IPS-18a (cell line): ENCODE measurements around the gene HPN.

ENCODE experiments used
- H3K27ac ChIP-seq: one replicate; pipeline ENCODE4 v1.5.1; 2013; ENCODE audit warnings: low read length
- H3K27me3 ChIP-seq: one replicate; pipeline ENCODE4 v1.6.1; 2013; ENCODE audit warnings: mild to moderate bottlenecking, low read length; ENCODE audit not compliant: control insufficient read depth, insufficient read depth
- H3K36me3 ChIP-seq: one replicate; pipeline ENCODE4 v1.6.1; 2013; ENCODE audit warnings: low read depth, low read length; ENCODE audit not compliant: control insufficient read depth
- H3K4me1 ChIP-seq: one replicate; pipeline ENCODE4 v1.6.1; 2013; ENCODE audit warnings: low read depth, low read length; ENCODE audit not compliant: control insufficient read depth
- H3K4me3 ChIP-seq: one replicate; pipeline ENCODE4 v1.5.1; 2013; ENCODE audit warnings: low read length
- H3K9ac ChIP-seq: one replicate; pipeline ENCODE4 v1.6.1; 2013; ENCODE audit warnings: mild to moderate bottlenecking, low read length, moderate library complexity
- H3K9me3 ChIP-seq: one replicate; pipeline ENCODE4 v1.6.1; 2013; ENCODE audit warnings: low read depth, low read length; ENCODE audit not compliant: control insufficient read depth

HPN gene

DNA sequence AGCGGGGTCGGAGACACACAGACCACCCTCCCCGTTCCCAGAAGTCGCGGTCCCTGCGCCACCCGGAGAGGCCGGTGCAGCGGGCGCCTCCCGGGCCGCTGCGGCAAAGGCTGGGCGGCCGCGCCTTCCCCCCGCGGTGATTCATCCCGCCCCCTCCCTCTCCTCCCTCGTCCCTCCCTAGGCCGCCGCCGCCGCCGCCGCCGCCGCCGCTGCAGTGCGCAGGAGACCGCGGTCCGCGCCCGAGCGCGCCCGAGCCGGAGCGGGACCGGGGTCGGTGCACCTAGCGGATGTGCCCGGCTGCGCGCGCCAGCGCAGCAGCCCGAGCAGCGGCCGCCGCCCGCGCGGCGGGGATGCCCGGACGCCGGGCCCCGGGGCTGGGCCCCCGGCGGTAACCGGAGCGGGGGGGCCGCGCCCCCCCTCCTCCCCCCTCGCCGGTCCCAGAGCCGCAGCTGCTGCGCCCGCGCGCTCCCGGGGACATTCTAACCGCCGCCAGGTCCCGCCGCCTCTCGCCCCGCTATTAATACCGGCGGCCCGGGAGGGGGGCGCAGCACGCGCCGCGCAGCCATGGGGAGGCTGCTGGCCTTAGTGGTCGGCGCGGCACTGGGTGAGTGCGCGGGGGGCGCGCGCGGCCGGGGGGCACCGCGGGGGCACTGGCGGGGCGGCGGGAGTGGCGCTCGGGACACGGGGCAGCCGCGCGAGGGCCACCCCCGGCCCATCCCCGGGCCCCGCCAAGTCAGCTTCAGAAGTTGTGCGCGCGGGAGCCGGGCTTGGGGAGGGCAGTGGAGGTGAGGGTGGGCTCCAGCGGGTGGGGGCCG is 11.1 kb upstream of the HPN start, which contains the start of gene SCN1B:
Gene SCN1B, plus strand, starts transcription at position 214 of the 815 bp plus-strand sequence. Its CDS starts 351 bp downstream, at position 565.
- peaks cover 36% of the 10 kb centered on the region for H3K27me3 ChIP-seq
- H3K4me3 ChIP-seq = peak within 1 kb of the TSS; percentile 70
- H3K4me1 ChIP-seq = peaks cover 6% of the 10 kb centered on the region
- peaks cover 20% of the 10 kb centered on the region for H3K36me3 ChIP-seq
- no peak within 1 kb of the TSS for H3K27ac ChIP-seq
- peak within 1 kb of the TSS; percentile 28 for H3K9ac ChIP-seq
- no peaks in the 10 kb centered on the region for H3K9me3 ChIP-seq

DNA sequence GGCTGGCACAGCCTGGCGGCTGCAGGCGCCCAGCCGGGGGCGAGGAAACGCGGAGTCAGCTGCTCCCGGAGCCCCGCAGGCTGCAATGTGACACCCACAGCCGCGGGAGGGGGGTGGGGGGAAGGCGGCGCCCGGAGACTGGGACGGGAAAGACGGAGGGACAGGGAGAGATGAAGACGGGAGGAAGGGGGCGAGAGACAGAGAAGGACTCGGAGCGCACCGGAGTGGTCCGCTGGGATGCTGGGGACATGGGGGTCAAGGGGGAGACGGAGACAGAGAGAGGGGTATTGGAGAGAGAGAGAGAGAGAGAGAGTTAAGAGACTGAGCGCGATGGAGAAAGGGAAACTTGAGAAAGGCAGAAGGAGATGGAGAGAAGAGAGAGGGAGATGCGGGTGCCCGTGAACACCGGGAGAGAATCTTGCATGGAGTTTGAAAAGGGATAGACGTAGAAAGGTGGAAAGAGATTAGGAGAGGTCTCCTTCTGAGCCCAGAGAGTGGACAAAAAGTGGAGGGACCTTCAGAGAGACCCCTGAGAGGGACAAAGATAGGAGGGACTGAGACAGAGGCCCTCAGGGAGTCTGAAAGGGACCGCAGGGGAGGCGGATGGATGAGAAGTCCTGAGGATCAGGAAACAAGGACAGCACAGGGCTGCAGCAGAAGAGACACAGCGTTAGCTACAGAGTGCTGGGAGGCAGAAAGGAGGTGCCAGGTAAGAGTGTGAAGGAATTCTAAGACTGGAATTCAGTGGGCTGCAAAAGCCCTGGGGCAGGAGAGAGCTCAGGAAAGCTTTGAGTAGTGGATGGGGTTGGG is 10.2 kb upstream of the HPN start:
- peaks cover 36% of the 10 kb centered on the region for H3K27me3 ChIP-seq
- H3K4me1 ChIP-seq = peaks cover 6% of the 10 kb centered on the region
- H3K4me3 ChIP-seq = peak overlapping the region; percentile 70
- no peaks in the 10 kb centered on the region for H3K9me3 ChIP-seq
- no peak overlapping the region for H3K27ac ChIP-seq
- H3K9ac ChIP-seq = peak overlapping the region; percentile 28
- H3K36me3 ChIP-seq = peaks cover 14% of the 10 kb centered on the region

DNA sequence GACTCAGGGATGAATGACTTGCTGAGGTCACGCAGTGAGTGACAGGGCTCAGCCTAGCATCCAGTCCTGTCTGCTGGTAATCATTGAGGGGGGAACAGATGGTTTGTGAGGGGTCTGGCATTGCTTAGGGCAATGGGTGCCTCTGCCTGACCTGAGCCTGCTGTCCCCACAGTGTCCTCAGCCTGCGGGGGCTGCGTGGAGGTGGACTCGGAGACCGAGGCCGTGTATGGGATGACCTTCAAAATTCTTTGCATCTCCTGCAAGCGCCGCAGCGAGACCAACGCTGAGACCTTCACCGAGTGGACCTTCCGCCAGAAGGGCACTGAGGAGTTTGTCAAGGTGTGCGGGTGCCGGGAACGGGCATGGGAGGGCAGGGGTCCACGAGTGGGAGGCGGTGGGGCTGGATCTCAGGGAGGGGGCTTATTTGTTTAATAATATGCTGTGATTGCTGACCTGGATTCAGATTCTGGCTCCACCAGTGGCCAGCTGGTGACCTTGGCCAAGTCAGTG is 9.1 kb upstream of the HPN start:
- Histone ChIP-seq H3K27ac (no peak overlapping the region), H3K9me3 (no peaks in the 10 kb centered on the region), H3K27me3 (peaks cover 36% of the 10 kb centered on the region), H3K36me3 (peaks cover 3% of the 10 kb centered on the region), H3K4me1 (peaks cover 6% of the 10 kb centered on the region), H3K4me3 (no peak overlapping the region), H3K9ac (no peak overlapping the region)

DNA sequence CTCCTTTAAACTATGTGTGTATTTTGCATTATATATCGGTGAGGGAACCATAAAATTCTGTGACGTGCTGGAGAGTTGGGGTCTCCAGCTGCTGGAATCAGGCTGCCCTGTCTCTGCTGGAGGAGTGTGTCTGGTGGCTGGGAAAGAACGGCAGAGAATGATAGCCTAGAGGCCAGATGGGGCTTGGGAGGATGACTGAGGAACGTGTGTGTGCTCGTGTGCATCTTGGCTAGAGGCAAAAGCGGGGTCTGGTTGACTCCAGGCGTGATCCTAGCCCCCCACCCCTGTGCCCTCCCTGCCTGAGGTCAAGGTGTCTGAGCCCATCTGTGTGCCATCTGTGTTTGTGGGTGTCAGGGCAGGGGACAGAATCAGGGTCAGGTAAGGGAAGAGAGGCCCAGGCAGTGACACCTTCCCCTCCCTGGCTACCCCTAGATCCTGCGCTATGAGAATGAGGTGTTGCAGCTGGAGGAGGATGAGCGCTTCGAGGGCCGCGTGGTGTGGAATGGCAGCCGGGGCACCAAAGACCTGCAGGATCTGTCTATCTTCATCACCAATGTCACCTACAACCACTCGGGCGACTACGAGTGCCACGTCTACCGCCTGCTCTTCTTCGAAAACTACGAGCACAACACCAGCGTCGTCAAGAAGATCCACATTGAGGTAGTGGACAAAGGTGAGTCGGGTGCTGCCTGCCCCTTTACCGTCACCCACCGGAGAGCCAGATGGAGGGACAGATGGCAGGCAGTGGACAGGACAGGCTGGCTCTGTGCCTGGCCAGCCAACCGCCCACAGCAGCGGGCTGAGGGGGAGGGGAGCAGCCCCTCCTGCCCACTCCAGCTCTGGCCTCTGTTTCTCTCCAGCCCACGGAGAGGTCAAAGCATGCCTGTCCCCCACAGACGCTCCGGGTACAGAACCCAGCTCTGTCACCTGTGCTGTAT is 8.2 kb upstream of the HPN start:
- Histone ChIP-seq H3K36me3 (no peaks in the 10 kb centered on the region), H3K27me3 (peaks cover 36% of the 10 kb centered on the region), H3K4me3 (no peak overlapping the region), H3K9ac (no peak overlapping the region), H3K27ac (no peak overlapping the region), H3K9me3 (no peaks in the 10 kb centered on the region), H3K4me1 (peaks cover 6% of the 10 kb centered on the region)

DNA sequence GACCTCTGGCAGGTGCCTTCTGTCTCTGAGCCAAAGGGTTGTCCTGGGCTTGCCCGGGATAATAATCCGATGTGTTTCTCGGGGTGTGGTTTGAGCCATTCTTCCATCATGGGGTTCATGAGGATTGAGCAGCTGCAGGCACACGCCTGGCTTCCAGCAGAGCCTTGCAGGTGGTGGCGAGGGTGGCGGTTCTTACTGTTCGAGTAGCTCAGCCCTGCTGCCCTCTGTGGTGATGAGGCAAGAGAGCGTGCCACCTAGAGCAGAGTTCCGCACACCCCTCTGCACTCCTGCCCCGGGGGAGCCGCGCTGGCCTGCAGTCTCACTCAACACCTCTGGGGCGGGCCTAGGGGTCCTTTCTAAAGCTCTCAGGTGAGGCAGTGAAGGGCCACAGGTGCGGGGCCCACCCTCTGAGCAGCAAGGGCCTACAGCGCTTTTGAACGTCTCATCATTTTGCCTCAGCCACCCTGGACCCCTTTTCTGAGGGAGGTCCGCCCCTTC is 7.5 kb upstream of the HPN start:
- no peaks in the 10 kb centered on the region for H3K36me3 ChIP-seq
- H3K9ac ChIP-seq = no peak overlapping the region
- no peaks in the 10 kb centered on the region for H3K9me3 ChIP-seq
- peaks cover 36% of the 10 kb centered on the region for H3K27me3 ChIP-seq
- no peak overlapping the region for H3K4me3 ChIP-seq
- H3K27ac ChIP-seq = no peak overlapping the region
- H3K4me1 ChIP-seq = peaks cover 6% of the 10 kb centered on the region

DNA sequence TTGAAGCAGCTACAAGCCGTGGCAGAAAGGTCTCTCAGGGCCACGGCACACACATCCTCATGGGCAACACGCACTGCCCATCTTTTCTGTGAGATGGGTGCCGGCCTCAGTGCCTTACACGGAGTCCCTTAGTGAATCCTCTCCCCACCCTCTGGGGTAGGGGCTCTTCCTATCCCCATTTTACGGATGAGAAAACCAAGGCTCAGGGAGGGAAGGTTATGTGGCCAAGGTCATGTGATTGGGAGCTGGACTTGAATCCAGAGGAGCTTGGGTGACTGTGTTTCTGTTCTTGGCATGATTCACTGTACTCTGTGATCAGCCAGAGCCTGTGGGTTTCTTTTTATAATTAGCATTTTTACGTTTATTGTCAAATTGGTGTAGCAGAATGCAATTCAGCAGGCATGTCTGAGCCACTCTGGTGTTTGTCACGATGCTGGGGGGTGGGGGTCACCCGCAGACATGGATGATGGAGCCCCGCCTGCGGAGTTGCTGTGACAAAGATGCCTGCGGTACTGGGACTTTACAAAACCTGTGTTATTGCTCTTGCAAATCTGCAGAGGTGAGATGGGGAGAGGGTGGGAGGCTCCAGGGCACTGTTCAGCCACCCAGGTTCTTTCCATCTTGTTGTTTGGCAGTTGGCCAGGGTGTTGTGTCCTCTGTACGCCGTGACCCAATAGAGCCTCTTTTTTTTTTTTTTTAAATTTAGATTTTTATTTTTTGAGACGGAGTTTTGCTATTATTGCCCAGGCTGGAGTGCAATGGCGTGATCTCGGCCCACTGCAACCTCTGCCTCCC is 6.7 kb upstream of the HPN start:
- Histone ChIP-seq H3K4me3 (no peak overlapping the region), H3K9me3 (no peaks in the 10 kb centered on the region), H3K27ac (no peak overlapping the region), H3K4me1 (peaks cover 6% of the 10 kb centered on the region), H3K36me3 (no peaks in the 10 kb centered on the region), H3K9ac (no peak overlapping the region), H3K27me3 (peaks cover 30% of the 10 kb centered on the region)

DNA sequence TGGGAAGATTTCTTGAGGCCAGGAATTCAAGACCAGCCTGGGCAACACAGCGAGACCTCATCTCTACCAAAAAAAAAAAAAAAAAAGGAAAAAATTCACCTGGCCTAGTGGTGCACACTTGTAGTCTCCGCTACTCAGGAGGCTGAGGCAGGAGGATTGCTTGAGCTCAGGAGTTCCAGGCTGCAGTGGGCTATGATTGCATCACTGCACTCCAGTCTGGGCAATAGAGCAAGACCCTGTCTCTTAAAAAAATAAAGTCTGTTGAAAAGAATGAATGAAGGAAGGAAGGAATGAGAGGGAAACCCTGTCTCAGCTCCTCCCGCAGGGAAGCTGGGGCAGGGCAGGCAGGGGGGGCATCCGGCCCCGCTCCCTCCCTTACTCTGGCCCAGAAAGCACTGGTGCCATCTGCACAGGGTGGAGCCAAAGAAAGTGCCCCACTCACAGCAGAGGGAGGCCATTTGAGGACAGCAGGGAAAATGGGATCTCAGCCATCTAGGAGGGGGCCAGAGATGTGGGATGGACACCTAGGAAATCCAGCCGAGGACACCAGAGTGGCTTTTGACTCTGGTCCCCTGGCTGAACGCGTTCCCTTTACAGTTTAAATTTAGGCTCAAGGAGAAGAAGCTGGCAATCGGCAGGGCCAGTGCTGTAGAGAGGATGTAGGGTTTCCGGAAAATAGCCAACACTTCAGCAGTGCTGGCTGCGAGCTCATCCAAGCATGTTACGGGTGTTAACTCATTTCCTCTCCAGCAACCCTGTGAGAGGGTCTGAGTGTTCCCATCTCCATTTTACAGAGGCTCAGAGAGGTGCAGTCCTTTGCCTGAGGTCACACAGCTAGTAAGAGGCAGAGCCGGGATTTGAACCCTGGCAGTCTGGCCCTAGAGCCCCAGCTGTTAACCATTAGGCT is 3.6 kb upstream of the HPN start:
- Histone ChIP-seq H3K27me3 (peaks cover 5% of the 10 kb centered on the region), H3K4me3 (no peak overlapping the region), H3K36me3 (no peaks in the 10 kb centered on the region), H3K27ac (no peak overlapping the region), H3K9ac (no peak overlapping the region), H3K9me3 (no peaks in the 10 kb centered on the region), H3K4me1 (peaks cover 3% of the 10 kb centered on the region)

DNA sequence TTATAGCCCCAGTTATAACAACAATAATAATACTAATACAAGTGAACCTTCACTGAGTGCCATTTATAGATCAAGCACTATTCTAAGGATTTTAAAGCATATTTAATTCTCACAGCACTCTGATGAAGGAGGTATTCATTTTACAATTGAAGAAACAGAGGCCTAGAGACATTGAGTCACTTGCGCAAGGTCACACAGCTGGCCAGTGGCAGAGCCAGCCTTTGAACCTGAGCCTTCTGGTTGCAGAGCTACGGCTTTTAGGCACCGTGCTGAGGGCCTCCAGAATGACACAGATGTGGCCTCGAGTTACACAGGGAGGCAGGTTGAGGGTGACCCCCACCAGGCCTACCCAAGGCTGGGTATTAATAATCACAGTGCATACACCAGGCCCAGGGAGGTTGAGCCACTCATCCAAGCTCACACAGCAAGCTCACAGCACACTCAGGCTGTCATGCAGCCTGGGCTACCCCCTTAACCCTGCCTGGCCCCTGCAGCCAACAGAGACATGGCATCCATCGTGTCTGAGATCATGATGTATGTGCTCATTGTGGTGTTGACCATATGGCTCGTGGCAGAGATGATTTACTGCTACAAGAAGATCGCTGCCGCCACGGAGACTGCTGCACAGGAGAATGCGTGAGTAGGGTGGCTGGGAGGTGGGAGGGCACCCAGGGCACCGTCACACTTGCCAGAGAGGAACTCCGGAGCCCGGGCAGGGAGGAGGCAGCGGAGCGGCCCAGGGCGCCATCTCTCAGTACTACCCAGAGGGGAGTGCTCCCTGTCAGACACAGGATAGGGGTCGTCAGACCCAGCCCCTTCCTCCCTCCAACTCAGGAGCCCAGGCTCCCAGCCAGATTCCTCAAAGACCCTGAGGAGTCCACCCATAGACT is 2.7 kb upstream of the HPN start:
- no peak overlapping the region for H3K9ac ChIP-seq
- no peak overlapping the region for H3K27ac ChIP-seq
- H3K4me3 ChIP-seq = no peak overlapping the region
- no peaks in the 10 kb centered on the region for H3K36me3 ChIP-seq
- H3K27me3 ChIP-seq = no peaks in the 10 kb centered on the region
- no peaks in the 10 kb centered on the region for H3K9me3 ChIP-seq
- peaks cover 3% of the 10 kb centered on the region for H3K4me1 ChIP-seq
